NCI-H510A treated with DMSO at 0.1 percent for 48 hours (cell line): ENCODE results near the gene ZMYND15.

Experiments
- DNase-seq: peaks from one replicate; lab custom pipeline; 2025; lab: John Stamatoyannopoulos, UW

ZMYND15 gene

GRCh38 chr17:4716081-4716480, 23.6 kb upstream of the ZMYND15 start:
- no peak for DNase-seq

DNA sequence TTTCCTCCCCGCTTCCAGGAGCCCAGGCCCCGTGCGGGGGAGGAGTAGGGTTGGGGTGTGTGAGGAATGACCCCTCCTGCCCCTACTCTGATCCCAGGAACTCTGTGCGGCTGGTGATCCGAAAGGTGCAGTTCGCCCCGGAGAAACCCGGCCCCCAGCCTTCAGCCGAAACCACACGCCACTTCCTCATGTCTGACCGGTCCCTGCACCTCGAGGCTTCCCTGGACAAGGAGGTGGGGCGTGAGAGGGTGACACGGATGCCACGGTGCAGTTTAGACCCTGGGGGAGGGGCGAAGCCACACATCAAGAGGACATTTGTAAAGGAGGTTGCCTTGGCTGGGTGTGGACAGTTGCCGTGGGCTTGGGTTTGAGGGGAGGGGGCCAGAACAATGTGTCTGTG, 21.8 kb upstream of the ZMYND15 start:
- DNase-seq: no peak

GRCh38 chr17:4718276-4718675, 21.4 kb upstream of the ZMYND15 start:
- no peak for DNase-seq

GRCh38 chr17:4719146-4719545, 20.5 kb upstream of the ZMYND15 start:
- DNase-seq: no peak

DNA sequence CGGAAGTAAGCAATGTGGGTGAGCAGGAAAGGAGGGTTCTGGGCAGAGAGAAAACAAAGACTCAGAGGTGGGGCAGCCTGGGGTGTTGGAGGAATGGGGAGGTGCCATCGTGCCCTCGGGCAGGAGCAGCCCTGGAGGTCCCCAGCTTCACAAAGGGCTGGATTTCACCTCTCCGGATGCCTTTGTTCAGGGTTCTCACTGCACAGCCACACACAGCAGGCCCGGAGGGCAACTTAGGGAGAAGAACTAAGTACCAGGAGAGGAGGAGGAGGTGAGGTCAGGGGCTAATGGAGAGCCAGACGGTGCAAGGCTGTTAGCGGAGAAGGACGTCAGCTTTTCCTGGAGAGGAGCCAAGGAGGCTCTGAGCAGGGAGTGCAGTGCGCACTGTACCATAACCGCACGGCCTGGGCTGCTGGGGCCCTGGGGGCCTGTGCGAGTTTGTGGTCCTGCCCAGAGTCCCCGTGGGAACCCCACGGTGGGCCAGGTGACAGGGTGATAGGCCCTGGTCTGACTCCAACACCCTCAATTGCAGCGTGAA, 19.9 kb upstream of the ZMYND15 start:
- no peak for DNase-seq

DNA sequence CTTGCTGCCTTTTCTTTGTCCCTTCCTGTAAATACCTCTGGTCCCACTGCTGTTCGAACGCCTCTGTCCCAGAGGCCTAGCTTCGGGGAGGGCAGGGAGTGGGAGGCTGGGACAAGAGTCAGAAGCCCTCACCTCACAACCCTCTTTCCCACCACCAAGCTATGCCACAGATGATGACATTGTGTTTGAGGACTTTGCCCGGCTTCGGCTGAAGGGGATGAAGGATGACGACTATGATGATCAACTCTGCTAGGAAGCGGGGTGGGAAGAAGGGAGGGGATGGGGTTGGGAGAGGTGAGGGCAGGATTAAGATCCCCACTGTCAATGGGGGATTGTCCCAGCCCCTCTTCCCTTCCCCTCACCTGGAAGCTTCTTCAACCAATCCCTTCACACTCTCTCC, 18.8 kb upstream of the ZMYND15 start:
- no peak for DNase-seq

DNA sequence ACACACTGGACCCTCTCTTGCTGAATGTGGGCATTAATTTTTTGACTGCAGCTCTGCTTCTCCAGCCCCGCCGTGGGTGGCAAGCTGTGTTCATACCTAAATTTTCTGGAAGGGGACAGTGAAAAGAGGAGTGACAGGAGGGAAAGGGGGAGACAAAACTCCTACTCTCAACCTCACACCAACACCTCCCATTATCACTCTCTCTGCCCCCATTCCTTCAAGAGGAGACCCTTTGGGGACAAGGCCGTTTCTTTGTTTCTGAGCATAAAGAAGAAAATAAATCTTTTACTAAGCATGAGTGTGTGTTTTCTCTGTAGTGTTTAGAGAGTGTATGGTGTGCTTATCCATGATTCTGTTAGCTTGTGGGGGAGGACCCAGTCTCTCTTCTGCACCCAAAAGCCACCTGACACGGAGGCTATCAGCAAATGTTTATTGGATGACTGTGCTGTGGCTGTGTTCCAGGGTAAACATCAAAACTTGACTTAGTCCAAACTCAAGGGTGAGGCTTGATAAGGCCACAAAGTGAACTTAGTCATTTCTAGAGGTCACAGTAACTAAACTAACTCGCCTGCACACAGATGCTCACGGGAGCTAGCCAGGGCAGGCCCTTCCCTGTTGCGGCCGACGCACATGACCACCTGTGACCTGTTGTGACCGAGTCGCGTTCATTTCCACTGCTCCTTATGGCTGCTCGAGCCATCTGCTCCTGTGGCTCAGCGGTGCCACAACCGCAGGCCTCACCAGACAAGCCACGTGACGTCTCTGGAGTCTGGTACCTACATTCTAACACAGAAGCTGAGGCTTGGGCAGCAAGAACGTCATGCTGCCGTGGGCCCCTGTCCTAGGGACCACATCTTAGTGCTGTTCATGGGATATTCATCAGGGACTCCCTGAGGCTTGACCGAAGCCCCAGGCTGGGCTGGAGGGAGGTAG, 18.2 kb upstream of the ZMYND15 start:
- DNase-seq: no peak

- DNase-seq: no peak
Measured at GRCh38 chr17:4722678-4723240, 16.9 kb upstream of the ZMYND15 start.

GRCh38 chr17:4724650-4725049, 15.0 kb upstream of the ZMYND15 start:
- DNase-seq: no peak

DNA sequence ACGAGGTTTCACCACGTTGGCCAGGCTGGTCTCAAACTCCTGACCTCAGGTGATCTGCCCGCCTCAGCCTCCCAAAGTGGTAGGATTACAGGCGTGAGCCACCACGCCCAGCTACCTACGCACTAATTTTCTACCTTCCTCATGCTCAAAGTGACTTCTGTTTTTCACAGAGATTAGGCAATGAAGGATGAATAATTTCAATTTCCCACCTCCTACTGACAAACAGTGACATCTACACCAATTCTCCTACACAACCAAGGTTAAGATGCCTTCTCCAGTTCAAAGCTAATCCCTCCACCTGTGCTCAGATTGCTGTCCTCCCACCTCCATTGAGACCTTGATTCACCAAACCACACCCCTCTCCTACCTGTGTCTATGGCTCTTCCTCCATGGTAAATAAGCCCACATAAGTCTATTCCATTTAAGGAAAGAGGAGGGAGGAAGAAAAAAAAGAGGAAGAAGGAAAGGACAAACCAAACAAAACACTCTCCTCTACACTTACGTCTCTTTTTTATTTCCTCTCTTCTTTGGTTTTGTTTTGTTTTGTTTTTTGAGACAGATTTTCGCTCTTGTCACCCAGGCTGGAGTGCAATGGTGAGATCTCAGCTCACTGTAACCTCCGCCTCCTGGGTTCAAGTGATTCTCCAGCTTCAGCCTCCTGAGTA, 13.9 kb upstream of the ZMYND15 start:
- no peak for DNase-seq

- no peak for DNase-seq
Measured at GRCh38 chr17:4728124-4728523, 11.5 kb upstream of the ZMYND15 start.

- DNase-seq: no peak
Measured at GRCh38 chr17:4733073-4733531, 6.5 kb upstream of the ZMYND15 start.

DNA sequence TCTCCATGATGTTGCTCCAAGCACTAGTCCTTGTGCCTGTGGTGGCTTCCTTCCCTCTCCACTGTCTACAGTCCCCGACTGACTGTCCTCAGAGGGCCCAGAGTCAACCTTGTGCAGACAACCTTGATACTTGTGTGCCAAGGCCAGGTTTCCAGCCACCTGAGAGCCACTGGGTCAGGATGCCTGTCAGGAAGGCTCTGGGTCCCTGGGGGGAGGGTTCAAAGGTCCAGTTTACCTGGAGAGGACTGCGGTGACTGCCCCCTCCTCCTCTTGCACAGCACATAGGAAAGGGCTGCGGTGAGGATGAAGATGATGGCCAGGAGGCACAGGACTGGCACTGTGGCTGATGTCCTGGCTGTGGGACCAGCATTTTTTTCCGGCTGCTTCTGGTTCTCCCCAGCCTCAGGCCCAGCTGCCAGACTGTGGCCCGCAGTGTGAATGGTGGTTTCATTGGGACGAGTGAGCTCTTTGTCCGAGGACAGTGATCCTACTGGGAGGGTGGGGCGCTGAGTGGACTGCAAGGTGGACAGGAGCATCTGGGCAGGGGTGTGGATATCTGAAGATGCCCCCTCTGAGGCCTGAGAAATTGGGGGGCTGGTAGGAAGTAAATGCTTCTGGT, 4.7 kb upstream of the ZMYND15 start:
- no peak for DNase-seq

GRCh38 chr17:4735876-4736651, 3.6 kb upstream of the ZMYND15 start:
- no peak for DNase-seq

GRCh38 chr17:4738136-4739121, 1.2 kb upstream of the ZMYND15 start:
- DNase-seq: no peak

GRCh38 chr17:4740025-4740351, 355 bp downstream of the ZMYND15 start:
- no peak for DNase-seq

DNA sequence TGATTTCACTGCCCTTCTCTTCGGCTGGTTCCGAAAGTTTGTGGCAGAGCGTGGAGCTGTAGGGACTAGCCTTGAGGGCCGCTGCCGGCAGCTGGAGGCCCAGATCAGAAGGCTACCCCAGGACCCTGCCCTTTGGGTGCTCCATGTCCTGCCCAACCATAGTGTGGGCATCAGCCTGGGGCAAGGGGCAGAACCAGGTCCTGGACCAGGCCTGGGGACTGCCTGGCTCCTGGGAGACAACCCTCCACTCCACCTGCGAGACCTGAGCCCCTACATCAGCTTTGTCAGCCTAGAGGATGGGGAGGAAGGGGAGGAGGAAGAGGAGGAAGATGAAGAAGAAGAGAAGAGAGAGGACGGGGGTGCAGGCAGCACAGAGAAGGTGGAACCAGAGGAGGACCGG, 951 bp downstream of the ZMYND15 start:
- no peak for DNase-seq

- DNase-seq: no peak
Measured at GRCh38 chr17:4741544-4741943, 1.9 kb downstream of the ZMYND15 start.

GRCh38 chr17:4742133-4742532, 2.5 kb downstream of the ZMYND15 start:
- no peak for DNase-seq

GRCh38 chr17:4742629-4743028, 3.0 kb downstream of the ZMYND15 start:
- DNase-seq: no peak
